ENCODE results near the gene PDE4D. TPM values are rescaled to one million over a fixed set of nuclear protein-coding genes. Genes with fewer than 3 reads are reported as not detected.

PDE4D gene
- total RNA-seq, 1 experiment from 2014 or later, result 2.1 TPM

DNA sequence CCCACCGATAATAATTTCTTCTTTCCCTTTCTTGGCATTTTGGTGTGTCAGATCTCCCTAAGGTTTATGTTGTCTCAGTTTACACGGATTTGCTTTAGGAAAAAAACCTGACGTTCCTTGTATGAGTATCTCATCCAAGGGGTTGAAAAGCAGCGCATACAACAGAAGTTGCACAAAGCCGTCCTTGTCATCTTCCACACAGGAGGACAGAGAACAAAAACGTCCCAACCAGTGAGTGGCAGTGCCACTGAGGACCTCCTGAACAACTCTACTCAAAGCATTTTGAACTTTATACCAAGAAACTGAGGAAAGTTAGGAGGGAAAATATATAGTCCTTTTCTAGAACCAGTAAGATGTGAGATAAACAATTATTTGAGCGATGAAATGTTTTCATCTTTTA lies 547.0 kb downstream of the PDE4D start:
- TF ChIP-seq, protein P1, sequence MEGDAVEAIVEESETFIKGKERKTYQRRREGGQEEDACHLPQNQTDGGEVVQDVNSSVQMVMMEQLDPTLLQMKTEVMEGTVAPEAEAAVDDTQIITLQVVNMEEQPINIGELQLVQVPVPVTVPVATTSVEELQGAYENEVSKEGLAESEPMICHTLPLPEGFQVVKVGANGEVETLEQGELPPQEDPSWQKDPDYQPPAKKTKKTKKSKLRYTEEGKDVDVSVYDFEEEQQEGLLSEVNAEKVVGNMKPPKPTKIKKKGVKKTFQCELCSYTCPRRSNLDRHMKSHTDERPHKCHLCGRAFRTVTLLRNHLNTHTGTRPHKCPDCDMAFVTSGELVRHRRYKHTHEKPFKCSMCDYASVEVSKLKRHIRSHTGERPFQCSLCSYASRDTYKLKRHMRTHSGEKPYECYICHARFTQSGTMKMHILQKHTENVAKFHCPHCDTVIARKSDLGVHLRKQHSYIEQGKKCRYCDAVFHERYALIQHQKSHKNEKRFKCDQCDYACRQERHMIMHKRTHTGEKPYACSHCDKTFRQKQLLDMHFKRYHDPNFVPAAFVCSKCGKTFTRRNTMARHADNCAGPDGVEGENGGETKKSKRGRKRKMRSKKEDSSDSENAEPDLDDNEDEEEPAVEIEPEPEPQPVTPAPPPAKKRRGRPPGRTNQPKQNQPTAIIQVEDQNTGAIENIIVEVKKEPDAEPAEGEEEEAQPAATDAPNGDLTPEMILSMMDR (conservative IDR thresholded peaks at IDR 0.05), result no peak
- Histone ChIP-seq H3K56ac (ENCODE audit: insufficient read length, low read depth, low read length) (no peak overlapping the region), H3K79me2 (ENCODE audit: insufficient read depth, low read length) (no peaks in the 10 kb centered on the region), H3K9me3 (ENCODE audit: control insufficient read depth, low read depth, low read length) (no peaks in the 10 kb centered on the region), H2BK20ac (ENCODE audit: low read depth, low read length, poor library complexity, severe bottlenecking) (no peak overlapping the region), H4K8ac (replicated peaks; ENCODE audit: insufficient read length, low read depth, low read length) (no peak overlapping the region), H3K23ac (ENCODE audit: insufficient read length, low read depth, low read length) (no peak overlapping the region), H2BK5ac (ENCODE audit: insufficient read length, low read length) (no peak overlapping the region), H3K23me2 (ENCODE audit: insufficient read length, low read depth, low read length, poor library complexity, severe bottlenecking) (no peaks in the 10 kb centered on the region), H2BK15ac (ENCODE audit: low read depth, low read length) (no peak overlapping the region), H3K18ac (ENCODE audit: insufficient read length, low read depth, low read length) (no peak overlapping the region), H4K91ac (ENCODE audit: insufficient read length, low read depth, low read length) (no peak overlapping the region), H3K9ac (ENCODE audit: extremely low read depth, insufficient read length, low read length) (no peak overlapping the region), H2AK5ac (ENCODE audit: insufficient read length, low read length) (no peak overlapping the region), H3K79me1 (ENCODE audit: insufficient read depth, low read depth, low read length, poor library complexity, severe bottlenecking) (no peaks in the 10 kb centered on the region), H4K5ac (ENCODE audit: insufficient read length, low read depth, low read length) (no peak overlapping the region), H3K27me3 (ENCODE audit: insufficient read depth, low read length) (no peaks in the 10 kb centered on the region), H3K4me2 (ENCODE audit: insufficient read depth, insufficient read length, low read length) (no peak overlapping the region), H3K14ac (ENCODE audit: insufficient read depth, low read length) (no peak overlapping the region), H2BK12ac (ENCODE audit: insufficient read length, low read depth, low read length) (no peak overlapping the region), H3K27ac (ENCODE audit: insufficient read length, low read depth, low read length) (no peak overlapping the region), H4K20me1 (ENCODE audit: control insufficient read depth, insufficient read depth, insufficient read length) (no peaks in the 10 kb centered on the region), H2AFZ (ENCODE audit: low read length) (no peak overlapping the region), H3K4me1 (ENCODE audit: insufficient read depth, low read length) (no peaks in the 10 kb centered on the region), H2BK120ac (ENCODE audit: low read depth, low read length, poor library complexity, severe bottlenecking) (no peak overlapping the region), H3T11ph (ENCODE audit: low read length) (no peak overlapping the region), H3K4ac (ENCODE audit: low read depth, low read length) (no peak overlapping the region)
- Mint-ChIP-seq H3K4me1 (no peaks in the 10 kb centered on the region), H3K27ac (no peak overlapping the region), H3K36me3 (ENCODE audit: insufficient read depth in 1 of 3, low read depth in 3 of 3) (no peaks in the 10 kb centered on the region), H3K4me3 (no peak overlapping the region), H3K9me3 (no peaks in the 10 kb centered on the region), H3K27me3 (ENCODE audit: low read depth) (no peaks in the 10 kb centered on the region)
- WGBS (ENCODE audit: extremely low coverage, insufficient read length, low lambda C conversion rate), result no CpG with 5 or more reads among the region's 7 CpGs
- no peak for DNase-seq
